HG02642 (cell line): ENCODE results near the gene PCDHGC5.

Experiments used
- ATAC-seq: cut with Tn5 transposase; IDR thresholded peaks from one replicate; pipeline ENCODE4 v1.9.1; 2021; ENCODE audit warnings: mild to moderate bottlenecking; ENCODE audit not compliant: unreplicated experiment, poor library complexity

PCDHGC5 gene

DNA sequence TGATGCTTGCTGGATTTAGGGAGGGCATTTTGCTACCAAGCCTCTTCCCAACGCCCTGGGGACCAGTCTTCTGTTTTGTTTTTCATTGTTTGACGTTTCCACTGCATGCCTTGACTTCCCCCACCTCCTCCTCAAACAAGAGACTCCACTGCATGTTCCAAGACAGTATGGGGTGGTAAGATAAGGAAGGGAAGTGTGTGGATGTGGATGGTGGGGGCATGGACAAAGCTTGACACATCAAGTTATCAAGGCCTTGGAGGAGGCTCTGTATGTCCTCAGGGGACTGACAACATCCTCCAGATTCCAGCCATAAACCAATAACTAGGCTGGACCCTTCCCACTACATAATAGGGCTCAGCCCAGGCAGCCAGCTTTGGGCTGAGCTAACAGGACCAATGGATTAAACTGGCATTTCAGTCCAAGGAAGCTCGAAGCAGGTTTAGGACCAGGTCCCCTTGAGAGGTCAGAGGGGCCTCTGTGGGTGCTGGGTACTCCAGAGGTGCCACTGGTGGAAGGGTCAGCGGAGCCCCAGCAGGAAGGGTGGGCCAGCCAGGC, 23.0 kb downstream of the PCDHGC5 start:
- ATAC-seq, result no peak

DNA sequence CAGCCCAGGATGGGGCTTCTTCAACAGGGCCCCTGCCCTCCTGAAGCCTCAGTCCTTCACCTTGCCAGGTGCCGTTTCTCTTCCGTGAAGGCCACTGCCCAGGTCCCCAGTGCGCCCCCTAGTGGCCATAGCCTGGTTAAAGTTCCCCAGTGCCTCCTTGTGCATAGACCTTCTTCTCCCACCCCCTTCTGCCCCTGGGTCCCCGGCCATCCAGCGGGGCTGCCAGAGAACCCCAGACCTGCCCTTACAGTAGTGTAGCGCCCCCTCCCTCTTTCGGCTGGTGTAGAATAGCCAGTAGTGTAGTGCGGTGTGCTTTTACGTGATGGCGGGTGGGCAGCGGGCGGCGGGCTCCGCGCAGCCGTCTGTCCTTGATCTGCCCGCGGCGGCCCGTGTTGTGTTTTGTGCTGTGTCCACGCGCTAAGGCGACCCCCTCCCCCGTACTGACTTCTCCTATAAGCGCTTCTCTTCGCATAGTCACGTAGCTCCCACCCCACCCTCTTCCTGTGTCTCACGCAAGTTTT, 23.6 kb downstream of the PCDHGC5 start:
- peak; percentile 17 for ATAC-seq

DNA sequence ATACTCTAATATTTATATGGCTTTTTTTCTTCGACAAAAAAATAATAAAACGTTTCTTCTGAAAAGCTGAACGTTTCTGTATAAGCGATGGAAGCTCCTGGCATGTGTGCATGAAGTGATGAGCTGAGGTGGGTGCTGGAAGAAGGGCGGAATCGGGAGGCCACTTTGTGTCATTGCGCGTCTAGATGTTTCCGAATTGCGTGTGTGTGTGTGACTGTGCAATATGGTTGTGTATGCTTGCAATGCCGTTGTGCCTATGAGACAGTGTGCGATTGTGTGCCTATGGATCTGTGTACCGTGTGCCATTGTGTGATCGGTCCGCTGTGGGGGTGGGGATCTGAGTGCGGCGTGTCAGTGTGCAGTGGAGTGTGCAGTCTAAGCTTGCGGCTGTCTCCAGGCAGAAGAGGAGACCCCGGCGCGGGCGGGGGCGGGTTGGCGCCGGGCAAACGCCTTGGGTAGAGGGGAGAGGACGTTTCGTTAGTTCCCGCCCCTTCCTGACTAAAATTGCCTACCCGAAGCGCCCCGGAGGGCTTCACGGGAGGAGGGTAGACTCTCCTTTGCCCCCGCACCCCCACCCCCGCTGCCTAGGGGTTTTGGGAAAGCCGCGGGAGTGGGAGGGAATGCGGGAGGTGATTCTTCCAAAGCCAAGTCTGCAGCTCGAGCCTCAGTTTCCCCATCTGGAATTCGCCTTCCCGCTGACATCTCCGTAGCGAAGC, 24.2 kb downstream of the PCDHGC5 start:
- ATAC-seq, result no peak

DNA sequence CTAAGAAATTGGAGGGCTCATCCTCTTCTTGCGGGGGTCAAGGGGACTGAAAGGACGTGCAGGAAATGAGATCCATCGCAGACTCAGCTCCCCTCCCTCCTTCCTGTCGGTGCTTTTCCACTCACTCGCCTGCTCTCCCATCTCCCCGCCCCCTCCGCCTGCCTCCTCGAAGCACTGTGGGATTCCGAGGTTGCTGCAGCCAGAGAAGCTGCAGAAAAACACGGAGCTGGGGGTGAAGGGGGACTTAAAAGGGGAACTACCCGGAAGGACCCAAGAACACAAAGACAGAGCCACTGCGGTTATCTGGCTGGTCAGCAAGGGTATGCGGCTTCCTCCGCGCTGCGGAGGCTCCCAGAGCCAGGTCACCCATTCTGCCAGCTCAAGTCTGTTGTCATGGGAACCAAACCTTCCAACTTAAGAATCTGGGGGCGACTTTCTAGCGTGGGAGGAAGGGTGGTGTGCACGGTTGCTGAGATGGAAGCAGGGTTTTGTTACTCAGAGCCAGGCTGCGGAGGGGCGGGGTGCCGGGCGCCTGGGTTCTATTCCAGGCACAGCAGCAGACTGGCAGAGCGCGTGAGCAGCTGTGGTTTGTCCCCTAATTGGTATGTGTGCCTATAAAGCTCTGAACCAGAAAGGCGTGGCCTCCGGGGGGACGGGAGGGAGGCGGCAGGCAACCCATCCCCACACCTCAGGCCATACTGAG, 24.9 kb downstream of the PCDHGC5 start:
- peak; percentile 34 for ATAC-seq

DNA sequence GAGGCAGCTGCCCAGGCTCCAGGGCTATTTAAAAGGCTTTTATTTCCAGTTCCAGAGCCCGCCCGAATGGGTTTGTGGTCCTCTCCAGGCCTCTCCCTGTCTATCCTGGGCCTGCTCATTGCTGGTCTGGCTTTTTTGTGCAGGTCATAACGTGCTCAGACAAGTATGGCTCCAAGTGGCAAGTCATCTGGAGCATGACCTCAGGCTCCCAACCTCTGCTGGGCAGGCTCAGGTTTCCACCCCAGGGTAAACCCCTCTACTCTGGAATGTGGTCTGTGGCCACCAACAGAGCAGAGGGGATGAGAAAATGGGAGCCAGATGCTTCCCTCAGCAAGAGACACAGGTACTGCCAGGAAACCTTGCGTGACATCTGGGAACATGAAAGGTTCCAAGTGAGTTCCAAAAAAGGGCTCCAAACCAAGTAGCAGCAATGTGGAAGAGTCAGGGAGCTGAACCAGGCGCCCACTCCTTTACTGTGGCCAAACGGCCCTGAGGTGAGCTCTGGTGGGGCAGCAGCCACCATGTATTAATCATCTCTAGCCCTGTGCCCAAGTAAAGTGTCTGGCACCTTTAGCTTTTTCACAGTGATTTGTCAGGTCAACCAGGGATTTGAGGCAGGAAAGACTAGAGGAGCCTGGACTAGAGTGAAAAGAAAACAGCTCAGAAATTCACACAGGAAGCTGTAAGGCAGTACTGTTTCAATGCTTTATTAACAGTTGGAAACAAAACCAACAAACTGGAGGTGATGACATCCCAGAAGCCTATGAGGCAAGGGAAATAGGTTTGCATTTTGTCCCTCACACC, 25.7 kb downstream of the PCDHGC5 start:
- peak; percentile 4 for ATAC-seq

DNA sequence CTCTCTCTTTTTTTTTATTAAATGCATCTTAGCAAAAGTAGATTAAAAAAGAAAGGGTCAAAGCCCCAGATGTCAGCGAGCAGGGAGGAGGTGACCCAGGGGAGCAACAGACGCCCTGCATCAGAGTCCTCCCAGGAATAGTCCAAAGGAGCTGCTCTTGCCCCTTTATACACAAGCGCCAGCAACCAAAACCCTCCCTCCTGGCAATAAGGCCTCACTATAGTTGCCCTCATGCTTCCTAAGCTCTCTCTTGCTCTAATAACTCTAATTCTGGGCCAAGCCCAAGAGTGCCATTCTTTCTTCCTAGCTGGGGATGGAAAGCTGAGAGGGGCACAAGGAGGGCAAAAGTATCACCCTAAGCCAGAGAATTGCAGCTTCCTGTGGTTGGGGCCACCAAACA, 26.3 kb downstream of the PCDHGC5 start:
- ATAC-seq, result no peak

DNA sequence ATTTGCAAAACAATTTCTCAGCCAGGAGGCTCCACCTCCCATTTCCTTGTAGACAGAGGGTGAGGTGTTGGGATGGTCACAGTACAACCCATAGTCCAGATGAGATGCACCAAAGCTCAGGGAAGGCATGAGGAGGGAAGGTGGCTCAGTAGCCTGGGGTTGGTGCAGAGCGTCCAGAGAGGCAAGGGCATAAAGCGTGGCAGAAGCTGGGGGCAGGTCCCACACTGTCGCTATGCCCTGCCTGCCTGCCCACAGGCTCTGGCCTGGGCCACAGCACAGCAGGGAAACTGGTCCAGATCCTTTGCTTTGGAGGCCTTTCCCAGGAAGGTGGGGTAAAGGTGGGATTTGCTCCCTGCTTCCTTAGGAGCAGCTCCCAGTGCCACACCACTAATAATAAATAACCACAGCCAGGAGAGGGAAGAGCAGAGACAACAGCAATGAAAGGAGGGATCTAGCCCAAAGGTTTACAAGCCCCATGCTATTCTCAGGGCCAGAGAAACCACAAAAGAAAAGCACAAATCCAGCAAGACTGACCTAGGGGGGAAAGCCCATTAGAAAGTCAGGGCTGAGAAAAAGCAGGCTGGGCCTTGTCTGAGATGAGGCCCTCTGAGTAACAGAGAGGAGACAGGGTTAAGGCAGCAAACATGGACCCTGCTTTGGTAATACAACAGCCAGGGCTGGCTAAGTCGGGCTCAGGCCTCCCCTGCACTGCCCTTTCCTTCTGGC, 27.2 kb downstream of the PCDHGC5 start:
- ATAC-seq, result no peak

DNA sequence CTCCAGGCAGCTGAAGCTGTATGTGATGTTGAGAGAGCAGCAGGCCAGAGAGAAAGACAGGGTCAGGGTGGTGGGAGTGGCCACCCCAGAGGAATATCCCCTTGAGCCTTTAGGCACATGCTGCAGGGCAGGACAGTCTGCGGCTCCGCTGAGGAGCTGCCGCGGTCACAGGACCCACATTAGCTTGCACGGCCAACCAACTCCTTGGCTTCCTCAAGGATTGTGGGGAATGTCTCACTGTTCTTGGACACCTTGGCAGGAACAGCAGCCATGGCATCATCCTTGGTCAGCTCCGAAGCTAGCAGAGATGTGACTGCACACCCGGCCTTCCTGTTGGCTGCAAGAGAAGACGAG, 27.8 kb downstream of the PCDHGC5 start:
- ATAC-seq, result no peak

DNA sequence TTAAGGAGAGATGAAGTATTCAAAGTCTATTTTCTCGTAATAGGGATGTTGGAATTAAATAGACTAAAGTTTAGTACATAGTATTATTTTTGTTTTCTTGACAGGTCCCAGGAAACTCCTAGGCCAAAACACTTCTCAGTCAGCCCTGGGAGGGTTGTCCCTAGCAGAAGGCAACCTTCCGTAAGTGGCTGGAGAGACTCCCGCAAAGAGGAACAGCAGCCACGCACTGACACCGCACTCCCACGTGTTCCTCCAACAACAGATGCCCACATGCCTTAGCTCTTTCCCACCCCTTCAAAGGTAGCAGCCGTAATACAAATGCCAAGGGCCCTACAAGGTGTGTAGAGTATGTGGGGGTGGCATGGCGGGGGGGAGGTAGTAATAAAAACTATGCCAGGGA, 28.4 kb downstream of the PCDHGC5 start:
- ATAC-seq, result no peak

DNA sequence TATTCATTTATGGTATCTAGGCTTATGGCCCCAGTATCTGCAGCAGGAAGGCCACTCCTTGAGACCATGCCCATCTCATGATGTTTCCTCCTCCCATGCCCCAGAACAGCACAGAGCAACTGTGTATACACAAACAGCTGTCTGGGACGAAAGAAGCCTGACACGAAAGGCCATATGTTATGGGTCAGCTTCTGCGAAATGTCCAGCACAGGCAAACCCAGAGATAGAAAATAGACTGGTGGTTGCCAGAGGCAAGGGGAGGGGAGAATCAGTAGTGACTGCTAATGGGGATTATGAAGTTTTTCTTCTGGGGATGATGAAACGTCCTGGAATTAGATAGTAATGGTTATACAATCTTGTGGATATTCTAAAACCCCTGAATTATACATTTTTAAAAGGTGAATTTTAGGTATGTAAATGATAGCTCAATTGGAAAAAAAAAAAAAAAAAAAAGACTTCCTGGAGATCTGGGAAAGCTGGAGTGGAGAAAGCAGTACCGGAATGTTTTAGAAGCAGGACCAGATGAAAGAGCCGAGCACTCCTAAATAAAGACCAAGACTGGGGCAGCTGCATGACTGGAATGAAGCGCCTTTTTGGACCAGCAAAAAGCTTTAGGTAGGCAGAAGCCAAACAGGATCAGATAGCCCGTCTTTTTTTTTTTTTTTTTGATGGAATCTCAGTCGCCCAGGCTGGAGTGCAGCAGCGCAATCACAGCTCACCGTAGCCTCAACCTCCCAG, 29.2 kb downstream of the PCDHGC5 start:
- ATAC-seq, result no peak

DNA sequence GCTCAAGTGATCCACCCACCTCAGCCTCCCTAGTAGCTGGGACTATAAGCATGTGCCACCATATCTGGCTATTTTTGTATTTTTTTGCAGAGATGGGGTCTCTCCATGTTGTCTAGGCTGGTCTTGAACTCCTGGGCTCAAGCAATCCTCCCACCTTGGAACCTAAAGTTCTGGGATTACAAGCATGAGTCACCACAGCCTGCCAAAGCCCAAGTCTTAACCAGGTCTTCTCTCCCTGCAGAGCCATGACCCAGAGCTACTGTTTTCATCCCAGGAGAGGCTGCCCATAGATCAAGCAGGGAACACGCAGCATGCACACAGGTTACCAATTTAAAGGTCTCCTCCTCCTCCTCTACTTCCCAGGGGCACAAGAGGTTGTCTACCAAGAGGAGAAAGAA, 29.7 kb downstream of the PCDHGC5 start:
- ATAC-seq, result no peak

DNA sequence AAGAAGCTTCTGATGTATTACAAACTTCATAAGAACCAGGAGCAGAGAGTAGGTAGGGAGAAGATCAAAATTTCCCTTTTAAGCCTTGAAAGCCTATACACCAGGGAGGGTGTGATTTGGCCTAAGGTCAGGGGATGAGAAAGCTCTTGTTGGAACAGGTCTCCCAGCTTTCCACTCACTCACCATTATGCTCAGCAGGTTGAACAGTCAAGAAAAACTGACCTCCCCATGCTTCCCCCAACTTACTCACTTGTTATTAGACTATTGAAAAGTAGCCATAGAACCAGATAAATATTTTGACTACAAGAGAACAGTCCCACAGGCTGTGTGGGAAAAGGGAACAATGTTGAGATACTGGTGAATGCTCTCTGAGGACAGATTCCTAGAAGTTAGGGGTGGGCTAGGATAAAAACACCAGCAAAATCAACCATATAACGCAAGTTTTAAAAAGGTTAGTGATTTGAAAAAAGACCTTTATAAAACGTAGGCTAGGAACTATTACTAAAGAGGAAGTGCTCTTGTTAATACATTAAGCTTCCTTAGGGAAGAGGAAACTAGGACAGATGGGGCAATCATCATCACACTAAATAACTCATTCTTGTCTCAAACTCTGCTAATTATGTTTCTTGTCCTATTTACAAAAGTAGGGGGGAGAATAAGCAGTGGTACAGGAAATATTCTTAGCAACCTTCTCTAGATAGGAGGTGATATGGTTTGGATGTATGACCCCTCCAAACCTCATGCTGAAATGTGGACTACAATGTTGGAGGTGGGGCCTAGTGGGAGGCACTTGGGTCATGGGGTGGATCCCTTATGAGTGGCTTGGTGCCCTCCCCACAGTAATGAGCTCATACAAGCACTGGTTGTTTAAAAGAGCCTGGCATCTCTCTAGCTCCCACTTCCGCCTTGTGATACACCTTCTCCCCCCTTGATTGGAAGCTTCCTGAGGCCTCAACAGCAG, 31.0 kb downstream of the PCDHGC5 start:
- no peak for ATAC-seq

DNA sequence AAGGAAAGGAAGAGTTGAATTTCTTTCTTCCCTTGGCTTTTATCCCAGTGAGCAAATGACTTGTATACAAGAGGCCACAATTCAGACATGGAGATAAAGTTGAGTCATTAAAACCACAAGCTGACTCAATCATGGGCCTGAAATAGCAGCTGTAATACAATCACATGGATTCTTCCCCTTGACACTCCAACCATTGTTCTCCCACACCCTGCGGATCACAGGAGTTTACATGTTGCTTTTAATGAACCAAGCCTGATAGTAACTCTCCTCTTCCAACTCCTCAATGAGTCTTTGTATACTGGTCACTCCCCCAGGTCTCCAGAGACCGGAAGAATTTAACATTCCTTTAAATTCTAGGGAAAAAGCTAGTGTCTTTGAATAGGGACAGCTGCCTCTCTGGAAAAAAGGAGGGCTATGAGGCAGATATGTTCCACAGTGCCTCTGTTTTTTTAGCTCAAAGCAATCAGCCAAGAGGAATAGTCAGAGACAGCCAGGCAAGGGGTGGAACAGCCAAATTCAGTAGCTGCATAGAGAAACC, 32.4 kb downstream of the PCDHGC5 start:
- ATAC-seq, result no peak

DNA sequence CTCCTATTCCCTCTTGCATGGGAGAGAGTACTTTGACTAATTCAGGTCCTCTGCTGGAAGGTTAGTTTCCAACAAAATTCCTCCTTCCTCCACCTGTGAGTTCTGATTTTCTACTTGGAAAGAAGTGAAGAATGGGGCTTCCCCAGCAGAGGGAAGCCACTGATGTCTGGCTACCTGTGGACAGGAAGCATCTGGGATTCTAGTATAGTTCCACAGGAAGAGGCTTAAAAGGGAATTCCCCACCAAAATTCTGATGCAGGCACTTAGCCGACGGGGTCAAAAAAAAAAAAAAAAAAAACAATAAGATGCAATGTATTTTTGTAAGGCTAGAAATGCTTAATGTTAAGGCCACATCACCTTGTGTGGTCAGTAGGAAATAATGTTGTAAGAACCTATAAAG, 33.4 kb downstream of the PCDHGC5 start:
- ATAC-seq, result no peak

DNA sequence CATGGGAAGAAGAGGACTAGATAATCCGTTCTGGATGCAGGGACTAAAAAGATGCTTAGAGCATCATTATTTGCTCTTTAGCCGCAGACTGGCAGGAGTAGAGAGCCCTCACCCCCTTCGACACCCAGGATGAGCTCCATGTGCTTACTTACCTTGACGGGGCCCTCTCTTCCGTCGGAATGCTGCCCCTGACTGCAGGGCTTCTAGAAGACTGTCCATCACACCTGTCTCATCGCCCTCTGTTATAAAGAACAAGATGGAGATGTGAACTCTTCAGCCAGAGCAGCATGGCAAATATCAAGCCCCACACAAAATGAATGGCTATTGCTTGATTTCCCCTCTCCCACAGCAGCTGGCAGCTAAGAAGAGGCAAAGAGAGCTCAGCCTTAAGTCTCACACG, 35.1 kb downstream of the PCDHGC5 start:
- no peak for ATAC-seq

DNA sequence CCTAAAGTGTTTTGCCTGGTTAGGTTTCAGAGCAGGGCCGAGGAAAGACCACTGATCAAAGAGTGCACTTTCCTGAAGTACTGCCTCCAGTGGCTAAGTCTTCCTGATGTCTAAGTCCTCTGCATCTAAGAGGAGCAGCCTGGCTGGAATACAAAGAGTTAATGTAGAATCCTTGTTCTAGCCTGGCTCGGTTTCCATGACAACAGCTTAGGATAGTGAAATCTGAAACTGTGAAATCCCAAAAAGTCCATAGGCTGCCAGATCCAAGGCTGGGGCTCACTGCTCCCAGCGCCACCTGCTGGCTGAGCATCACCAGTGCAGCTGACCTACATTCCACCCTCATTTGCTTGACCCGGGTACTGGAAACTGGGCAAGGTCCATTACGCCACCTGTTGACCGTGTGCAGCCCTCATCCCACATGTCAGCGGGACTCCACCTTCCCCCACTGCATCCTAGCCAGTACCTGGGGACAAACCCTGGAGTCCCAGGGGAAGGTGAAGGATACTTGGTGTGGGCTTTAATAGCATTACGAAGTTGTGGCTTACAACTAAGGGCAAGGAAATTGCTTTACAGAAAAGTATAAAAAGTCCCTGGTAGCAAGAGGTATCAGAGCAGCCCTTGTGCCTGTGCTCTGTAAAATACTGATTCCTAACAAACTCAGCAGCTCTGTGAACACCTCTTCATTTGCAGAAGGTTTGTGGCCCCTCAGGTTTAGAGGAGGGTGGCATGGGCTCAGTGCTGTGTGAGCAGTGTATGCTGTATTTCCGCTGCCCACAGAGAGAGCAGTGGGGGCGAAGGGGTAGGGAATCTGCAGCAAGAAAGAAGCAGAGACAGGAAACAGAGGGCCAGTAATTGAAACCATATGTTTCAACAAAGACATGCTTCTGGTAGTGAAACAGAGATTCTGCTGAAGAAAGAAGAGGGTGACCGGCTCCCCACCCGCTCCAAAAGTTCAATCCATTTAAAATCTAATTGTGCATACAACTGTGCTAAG, 36.0 kb downstream of the PCDHGC5 start:
- ATAC-seq, result peak; percentile 72

DNA sequence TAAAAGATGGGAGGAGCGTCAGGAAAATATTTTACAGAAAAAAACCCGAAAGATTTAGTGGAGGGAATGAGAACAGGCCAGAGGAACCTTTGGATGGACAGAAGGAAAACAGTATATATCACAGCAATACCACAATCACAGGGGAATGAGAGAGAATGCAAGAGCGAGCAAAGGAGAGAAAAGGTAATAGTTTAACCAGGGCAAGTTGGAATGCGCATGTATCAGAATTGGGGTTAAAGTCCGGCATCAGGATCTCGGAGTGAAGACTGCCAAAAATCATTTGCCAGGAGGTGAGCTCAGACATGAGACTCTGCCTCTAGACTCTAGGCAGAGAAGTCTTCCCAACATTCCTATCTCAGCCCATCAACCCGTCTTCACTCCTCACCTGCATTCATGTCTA, 36.8 kb downstream of the PCDHGC5 start:
- no peak for ATAC-seq
